Left lung (tissue), 10 donors: ENCODE measurements around the gene MCF2L. TPM values are rescaled to one million over a fixed set of nuclear protein-coding genes. Genes with fewer than 3 reads are reported as not detected.
A peak's percentile ranks its signal among the peaks of the same experiment; 100 is the strongest.

Experiments used
- ATAC-seq: fragments of 200-7000 bp; cut with Tn5 transposase; one replicate; pipeline ENCODE4 v1.9.1; 2020; ENCODE audit warnings: moderate library complexity
- DNase-seq, 4 donors: peaks; one replicate each; pipeline ENCODE4 v3.0.0-alpha.2; 2013 to 2020
- H3K27ac ChIP-seq, 2 donors: fragments of 200-600 bp; sonication (generic) in 1 of 2; one replicate each; pipeline versions ENCODE4 v1.5.0 to v1.8.0; 2020 to 2021
- H3K27me3 ChIP-seq, 2 donors: fragments of 200-600 bp; sonication (generic) in 1 of 2; one replicate each; pipeline versions ENCODE4 v1.5.0 to v1.8.0; 2020 to 2021
- H3K36me3 ChIP-seq, 2 donors: fragments of 200-600 bp; sonication (generic) in 1 of 2; one replicate each; pipeline versions ENCODE4 v1.5.0 to v1.8.0; 2020 to 2021
- H3K4me1 ChIP-seq, 2 donors: fragments of 200-600 bp; one replicate each; pipeline ENCODE4 v1.8.0; 2021
- H3K4me3 ChIP-seq, 2 donors: fragments of 200-600 bp; sonication (generic) in 1 of 2; one replicate each; pipeline versions ENCODE4 v1.5.0 to v1.8.0; 2020 to 2021; ENCODE audit warnings: mild to moderate bottlenecking in 1 of 2
- H3K9me3 ChIP-seq, 2 donors: fragments of 200-600 bp; sonication (generic) in 1 of 2; one replicate each; pipeline versions ENCODE4 v1.5.0 to v1.8.0; 2020 to 2021
- intact Hi-C, 2 donors: fragments of 100-400 bp; cut with DNase I; formaldehyde crosslinking; loops; one replicate each; pipeline versions ENCODE4 v1.11.2 to v1.14.2; 2022
- polyA plus RNA-seq, 6 donors: library from polyadenylated mRNA; unstranded; fragments of 120-200 nt; gene quantifications; one replicate each; pipeline ENCODE4 v1.2.1, GENCODE V29; 2013; ENCODE audit not compliant: insufficient read length in 6 of 6
- total RNA-seq, 2 donors: library from RNA; stranded (reverse); fragmentation: NEBNext Ultra II Directional; extraction: Animal tissue kit (Norgen Biotek cat#: 25700); gene quantifications; one replicate each; pipeline ENCODE4 v1.2.1, GENCODE V29; 2021
- TF ChIP-seq, protein P1 (sequence below), 2 donors: fragments of 200-600 bp; sonication (generic) in 1 of 2; IDR thresholded peaks; one replicate each; pipeline versions ENCODE4 v1.5.0 to v1.8.0; 2021; ENCODE audit warnings: antibody characterized with exemption in 2 of 2
- donor health status: DM: no; HTN: yes; CAD: no.
- donor health status: DM: no; HTN: no; CAD: no.

MCF2L gene
- total and polyA plus RNA-seq, 8 donors, result 22.2 to 39.5 (median 33.7) TPM

DNA sequence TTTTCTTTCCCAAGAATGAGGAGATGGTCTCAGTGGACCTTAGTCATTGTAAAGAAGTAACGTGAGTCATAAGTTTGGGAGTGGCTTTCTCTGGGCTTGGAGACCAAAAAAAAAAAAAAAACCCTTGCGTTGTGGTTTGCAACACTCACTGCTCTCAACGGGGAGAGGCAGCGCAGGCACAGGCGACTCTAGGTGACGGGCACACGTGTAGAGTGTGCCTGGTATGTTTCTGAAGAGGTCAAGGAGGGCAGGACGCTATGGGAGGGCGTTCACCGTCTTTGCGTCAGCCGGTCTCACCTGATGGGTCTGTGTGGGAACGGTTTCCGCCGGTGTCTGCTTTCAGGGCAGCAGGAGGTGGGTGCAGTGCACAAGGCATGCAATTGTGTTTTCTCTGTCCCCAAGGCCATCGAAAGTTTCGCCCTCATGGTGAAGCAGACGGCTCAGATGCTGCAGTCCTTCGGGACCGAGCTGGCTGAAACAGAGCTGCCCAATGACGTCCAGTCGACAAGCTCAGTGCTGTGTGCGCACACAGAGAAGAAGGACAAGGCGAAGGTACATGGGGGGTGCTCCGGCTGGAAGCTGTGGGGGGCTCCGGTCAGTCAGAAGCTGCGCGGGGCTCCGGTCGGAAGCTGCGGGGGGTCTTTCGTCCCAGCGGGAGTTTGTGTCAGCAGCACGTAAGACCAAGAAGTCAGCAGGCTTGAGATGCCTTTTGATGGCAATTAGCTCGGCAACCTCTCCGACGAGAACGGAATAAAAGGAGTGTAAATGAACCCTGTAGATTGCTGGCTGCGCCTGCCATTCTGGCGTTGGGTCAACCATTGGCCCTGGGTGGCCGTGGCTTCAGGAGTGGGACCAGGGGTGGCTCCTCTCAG lies 95.8 kb downstream of the MCF2L start:
- TF ChIP-seq, protein P1, sequence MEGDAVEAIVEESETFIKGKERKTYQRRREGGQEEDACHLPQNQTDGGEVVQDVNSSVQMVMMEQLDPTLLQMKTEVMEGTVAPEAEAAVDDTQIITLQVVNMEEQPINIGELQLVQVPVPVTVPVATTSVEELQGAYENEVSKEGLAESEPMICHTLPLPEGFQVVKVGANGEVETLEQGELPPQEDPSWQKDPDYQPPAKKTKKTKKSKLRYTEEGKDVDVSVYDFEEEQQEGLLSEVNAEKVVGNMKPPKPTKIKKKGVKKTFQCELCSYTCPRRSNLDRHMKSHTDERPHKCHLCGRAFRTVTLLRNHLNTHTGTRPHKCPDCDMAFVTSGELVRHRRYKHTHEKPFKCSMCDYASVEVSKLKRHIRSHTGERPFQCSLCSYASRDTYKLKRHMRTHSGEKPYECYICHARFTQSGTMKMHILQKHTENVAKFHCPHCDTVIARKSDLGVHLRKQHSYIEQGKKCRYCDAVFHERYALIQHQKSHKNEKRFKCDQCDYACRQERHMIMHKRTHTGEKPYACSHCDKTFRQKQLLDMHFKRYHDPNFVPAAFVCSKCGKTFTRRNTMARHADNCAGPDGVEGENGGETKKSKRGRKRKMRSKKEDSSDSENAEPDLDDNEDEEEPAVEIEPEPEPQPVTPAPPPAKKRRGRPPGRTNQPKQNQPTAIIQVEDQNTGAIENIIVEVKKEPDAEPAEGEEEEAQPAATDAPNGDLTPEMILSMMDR (IDR thresholded peaks at IDR 0.05), result no peak
- peak; percentile 88 for ATAC-seq
- DNase-seq, result peak in 2 of 4 donors; percentile 59 to 65
- Histone ChIP-seq H3K27me3 (no peaks in the 10 kb centered on the region), H3K36me3 (peaks cover 0 to 17% of the 10 kb centered on the region in 2 donors), H3K4me3 (no peak overlapping the region), H3K9me3 (no peaks in the 10 kb centered on the region), H3K4me1 (no peaks in the 10 kb centered on the region), H3K27ac (no peak overlapping the region)
- intact Hi-C loops, result no loop called here

- no peak overlapping the region for H3K27ac ChIP-seq
- no peak overlapping the region for H3K4me3 ChIP-seq
- no peaks in the 10 kb centered on the region for H3K4me1 ChIP-seq
- no peaks in the 10 kb centered on the region for H3K9me3 ChIP-seq
- DNase-seq (peak in 2 of 4 donors; percentile 67 to 75), ATAC-seq (peak; percentile 75)
- TF ChIP-seq, protein P1 (IDR thresholded peaks at IDR 0.05), result no peak
- intact Hi-C loops, result no loop called here
- H3K36me3 ChIP-seq, result peaks cover 0 to 20% of the 10 kb centered on the region in 2 donors
- H3K27me3 ChIP-seq, result no peaks in the 10 kb centered on the region
These were observed 96.6 kb downstream of the MCF2L start for GRCh38 chr13:113065406-113066141.

DNA sequence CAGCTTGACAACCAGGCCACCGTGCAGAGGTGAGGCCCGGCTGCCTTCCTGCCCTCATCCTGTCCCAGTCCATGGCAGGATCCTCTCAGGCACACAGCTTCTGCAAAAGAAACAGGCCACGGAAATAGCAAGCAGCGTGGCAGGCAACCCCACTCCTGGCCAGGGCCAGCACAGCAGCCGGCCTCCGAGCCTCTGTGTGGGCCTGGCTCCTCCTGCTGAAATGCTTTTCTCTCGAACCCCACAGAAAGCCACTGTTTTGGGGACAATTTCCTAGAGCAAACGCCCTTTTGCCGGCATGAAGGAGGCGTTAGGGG lies 97.1 kb downstream of the MCF2L start:
- Histone ChIP-seq H3K4me1 (no peaks in the 10 kb centered on the region), H3K9me3 (no peaks in the 10 kb centered on the region), H3K4me3 (no peak overlapping the region), H3K27ac (no peak overlapping the region), H3K27me3 (no peaks in the 10 kb centered on the region), H3K36me3 (peaks cover 0 to 20% of the 10 kb centered on the region in 2 donors)
- DNase-seq (peak in 1 of 4 donors; percentile 30), ATAC-seq (no peak)
- TF ChIP-seq, protein P1 (IDR thresholded peaks at IDR 0.05), result no peak
- intact Hi-C loops, result no loop called here

GRCh38 chr13:113066746-113067145 lies 97.7 kb downstream of the MCF2L start:
- ATAC-seq, result no peak

More at GRCh38 chr13:113066746-113067145, 97.7 kb downstream of the MCF2L start:
- no peak overlapping the region for H3K4me3 ChIP-seq
- no peak overlapping the region for H3K27ac ChIP-seq
- intact Hi-C loops, result no loop called here
- no peaks in the 10 kb centered on the region for H3K4me1 ChIP-seq
- DNase-seq, result peak in 1 of 4 donors; percentile 72
- H3K27me3 ChIP-seq, result no peaks in the 10 kb centered on the region
- TF ChIP-seq, protein P1 (IDR thresholded peaks at IDR 0.05), result no peak
- peaks cover 0 to 20% of the 10 kb centered on the region in 2 donors for H3K36me3 ChIP-seq
- no peaks in the 10 kb centered on the region for H3K9me3 ChIP-seq
